ENCODE data around the gene WNK4. TPM values are rescaled to one million over a fixed set of nuclear protein-coding genes. Genes with fewer than 3 reads are reported as not detected.

The WNK4 gene
- total and polyA plus RNA-seq, 2 donors (not counting 1 experiment from before 2014, with no cell fraction given): under 0.01 to 0.35 TPM

DNA sequence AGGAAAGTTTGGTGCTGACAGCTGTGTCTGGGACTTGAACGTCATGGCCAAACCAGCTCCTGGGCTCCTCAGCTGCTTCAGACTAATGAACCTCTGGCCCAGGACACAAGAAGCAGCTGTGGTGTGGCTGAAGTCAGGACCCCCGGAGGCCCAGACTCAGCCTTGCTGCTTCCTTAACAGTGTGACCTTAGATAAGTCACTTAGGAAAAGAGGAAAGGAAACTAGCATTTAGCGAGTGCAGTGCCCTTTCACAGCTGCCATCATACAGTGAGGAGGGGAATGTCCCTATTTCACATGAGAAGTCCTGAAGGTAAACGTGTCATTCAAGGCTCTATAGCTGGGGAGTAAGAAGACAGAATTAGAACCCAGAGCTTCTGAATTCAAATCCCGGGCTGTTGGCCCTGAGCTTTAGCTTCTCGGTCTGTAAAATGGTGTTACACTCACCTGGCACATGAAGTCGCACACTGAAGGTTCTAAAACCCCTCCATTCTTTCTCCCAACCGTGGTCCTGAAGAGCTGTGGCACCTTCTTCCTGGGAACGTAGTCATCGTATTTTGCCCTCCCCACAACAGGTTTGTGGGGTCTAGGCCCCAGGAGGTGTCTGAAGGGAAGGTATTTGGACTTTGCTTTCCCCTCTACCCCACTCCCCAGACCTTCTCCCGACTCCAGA is 20.3 kb upstream of the WNK4 start:
- Histone ChIP-seq H3K79me2 (ENCODE audit: control insufficient read depth, insufficient read depth, low read length) (no peaks in the 10 kb centered on the region), H3K9me3 (ENCODE audit: control insufficient read depth, insufficient read depth, low read depth, low read length) (no peaks in the 10 kb centered on the region), H3K4me2 (ENCODE audit: extremely low read depth, insufficient read depth, low read length) (no peak overlapping the region), H4K20me1 (ENCODE audit: control insufficient read depth, extremely low read depth, insufficient read depth, low read length) (no peaks in the 10 kb centered on the region), H3K4me1 (ENCODE audit: control insufficient read depth, extremely low read depth, insufficient read depth, low read length) (no peaks in the 10 kb centered on the region), H3K4me3 (replicated peaks in 1 of 4; ENCODE audit: control extremely low read depth in 1 of 4, insufficient read depth in 1 of 4, low read depth in 3 of 4, low read length in 4 of 4) (no peak overlapping the region), H3K36me3 (ENCODE audit: control insufficient read depth, insufficient read depth, low read length) (no peaks in the 10 kb centered on the region), H3K9ac (ENCODE audit: insufficient read depth, low read length) (no peak overlapping the region), H2AFZ (ENCODE audit: low read length) (no peak overlapping the region), H3K27me3 (ENCODE audit: control insufficient read depth, insufficient read depth, low read length) (peaks cover 39% of the 10 kb centered on the region), H3K27ac (ENCODE audit: insufficient read depth, low read length) (no peak overlapping the region)
- DNase-seq (ENCODE audit: low read depth in 2 of 2): no peak
- peak; percentile 93 for TF ChIP-seq EZH2 (IDR thresholded peaks at IDR 0.05; ENCODE audit: low read length, missing control alignments)
- TF ChIP-seq, protein P1, sequence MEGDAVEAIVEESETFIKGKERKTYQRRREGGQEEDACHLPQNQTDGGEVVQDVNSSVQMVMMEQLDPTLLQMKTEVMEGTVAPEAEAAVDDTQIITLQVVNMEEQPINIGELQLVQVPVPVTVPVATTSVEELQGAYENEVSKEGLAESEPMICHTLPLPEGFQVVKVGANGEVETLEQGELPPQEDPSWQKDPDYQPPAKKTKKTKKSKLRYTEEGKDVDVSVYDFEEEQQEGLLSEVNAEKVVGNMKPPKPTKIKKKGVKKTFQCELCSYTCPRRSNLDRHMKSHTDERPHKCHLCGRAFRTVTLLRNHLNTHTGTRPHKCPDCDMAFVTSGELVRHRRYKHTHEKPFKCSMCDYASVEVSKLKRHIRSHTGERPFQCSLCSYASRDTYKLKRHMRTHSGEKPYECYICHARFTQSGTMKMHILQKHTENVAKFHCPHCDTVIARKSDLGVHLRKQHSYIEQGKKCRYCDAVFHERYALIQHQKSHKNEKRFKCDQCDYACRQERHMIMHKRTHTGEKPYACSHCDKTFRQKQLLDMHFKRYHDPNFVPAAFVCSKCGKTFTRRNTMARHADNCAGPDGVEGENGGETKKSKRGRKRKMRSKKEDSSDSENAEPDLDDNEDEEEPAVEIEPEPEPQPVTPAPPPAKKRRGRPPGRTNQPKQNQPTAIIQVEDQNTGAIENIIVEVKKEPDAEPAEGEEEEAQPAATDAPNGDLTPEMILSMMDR (conservative IDR thresholded peaks at IDR 0.05 in 1 of 2, IDR thresholded peaks at IDR 0.05 in 1 of 2; ENCODE audit: low read depth in 1 of 2, low read length in 2 of 2): no peak

DNA sequence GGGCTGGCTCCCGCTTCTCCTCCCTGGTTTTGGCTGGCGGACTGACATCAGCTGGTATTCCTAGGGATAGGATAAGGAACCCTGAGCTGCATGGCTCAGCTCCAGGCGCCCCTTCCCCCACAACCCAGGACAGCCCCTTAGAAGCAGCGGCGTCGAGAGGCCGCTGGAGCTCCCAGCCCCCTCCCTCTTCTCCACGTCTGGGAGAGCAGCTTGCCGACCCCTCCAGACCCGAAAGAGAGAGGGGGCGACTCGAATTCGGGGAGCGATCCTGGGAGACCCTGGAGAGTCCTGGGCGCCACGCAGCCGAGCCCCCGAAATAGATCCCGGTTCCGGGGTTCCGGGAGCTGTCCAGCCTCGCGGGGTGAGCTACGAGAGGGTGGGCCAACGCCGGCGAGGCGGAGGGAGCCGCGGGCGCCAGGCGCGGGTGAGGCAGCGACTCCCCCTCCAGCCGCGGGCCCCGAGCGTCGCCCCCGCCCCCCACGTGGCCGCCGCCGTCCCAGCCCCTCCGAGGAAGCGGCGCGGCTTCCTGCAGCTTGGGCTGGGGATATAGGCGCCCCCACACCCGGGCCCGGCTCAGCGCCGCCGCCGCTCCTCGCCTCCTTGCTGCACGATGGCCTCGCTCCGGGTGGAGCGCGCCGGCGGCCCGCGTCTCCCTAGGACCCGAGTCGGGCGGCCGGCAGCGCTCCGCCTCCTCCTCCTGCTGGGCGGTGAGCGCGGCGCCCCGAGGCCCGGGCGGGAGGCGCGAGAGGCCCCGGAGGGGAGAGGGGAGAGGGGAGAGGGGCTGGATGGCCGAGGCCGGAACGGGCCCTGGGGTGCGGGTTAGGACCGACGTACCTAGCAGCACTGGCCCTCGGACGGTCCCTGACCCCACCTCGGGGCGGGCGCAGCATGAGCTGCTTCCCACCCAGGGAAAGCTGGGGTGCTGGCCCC is 19.5 kb upstream of the WNK4 start, which contains the start of gene RAMP2:
TSS of gene RAMP2 (plus strand) at position 576 of the 930 bp plus-strand sequence. CDS start at position 611, 35 bp downstream.
- Histone ChIP-seq H3K36me3 (ENCODE audit: control insufficient read depth, insufficient read depth, low read length) (no peaks in the 10 kb centered on the region), H3K4me3 (replicated peaks in 1 of 4; ENCODE audit: control extremely low read depth in 1 of 4, insufficient read depth in 1 of 4, low read depth in 3 of 4, low read length in 4 of 4) (peak within 1 kb of the TSS in 2 of 4 experiments; percentile 29 to 43), H3K9me3 (ENCODE audit: control insufficient read depth, insufficient read depth, low read depth, low read length) (no peaks in the 10 kb centered on the region), H3K27ac (ENCODE audit: insufficient read depth, low read length) (no peak within 1 kb of the TSS), H3K9ac (ENCODE audit: insufficient read depth, low read length) (peak within 1 kb of the TSS; percentile 23), H4K20me1 (ENCODE audit: control insufficient read depth, extremely low read depth, insufficient read depth, low read length) (no peaks in the 10 kb centered on the region), H3K27me3 (ENCODE audit: control insufficient read depth, insufficient read depth, low read length) (peaks cover 33% of the 10 kb centered on the region), H2AFZ (ENCODE audit: low read length) (peak within 1 kb of the TSS; percentile 26), H3K4me2 (ENCODE audit: extremely low read depth, insufficient read depth, low read length) (peak within 1 kb of the TSS; percentile 59), H3K79me2 (ENCODE audit: control insufficient read depth, insufficient read depth, low read length) (no peaks in the 10 kb centered on the region), H3K4me1 (ENCODE audit: control insufficient read depth, extremely low read depth, insufficient read depth, low read length) (no peaks in the 10 kb centered on the region)
- peak; percentile 39 for TF ChIP-seq EZH2 (IDR thresholded peaks at IDR 0.05; ENCODE audit: low read length, missing control alignments)
- TF ChIP-seq, protein P1 (conservative IDR thresholded peaks at IDR 0.05 in 1 of 2, IDR thresholded peaks at IDR 0.05 in 1 of 2; ENCODE audit: low read depth in 1 of 2, low read length in 2 of 2): no peak
- peak in 1 of 2 donors; percentile 10 for DNase-seq (ENCODE audit: low read depth in 2 of 2)

DNA sequence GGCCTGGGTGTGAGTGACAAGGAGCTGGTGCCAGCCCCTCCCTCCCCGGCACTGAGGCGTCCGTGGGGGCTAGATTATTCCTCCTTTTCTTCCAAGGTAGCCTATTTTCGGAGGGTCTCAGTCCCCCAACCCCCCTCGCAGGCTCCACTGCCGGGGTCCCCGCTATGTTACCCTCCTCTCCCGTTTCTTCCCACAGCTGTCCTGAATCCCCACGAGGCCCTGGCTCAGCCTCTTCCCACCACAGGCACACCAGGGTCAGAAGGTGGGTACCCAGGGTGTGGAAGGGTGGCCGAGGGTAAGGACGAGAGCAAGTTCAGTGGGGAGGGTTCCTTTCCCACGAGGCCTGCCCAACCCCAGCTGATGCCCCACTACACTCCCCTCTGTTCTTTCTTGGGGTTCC is 18.8 kb upstream of the WNK4 start:
- H3K27ac ChIP-seq (ENCODE audit: insufficient read depth, low read length): no peak overlapping the region
- no peaks in the 10 kb centered on the region for H3K9me3 ChIP-seq (ENCODE audit: control insufficient read depth, insufficient read depth, low read depth, low read length)
- no peak for DNase-seq (ENCODE audit: low read depth in 2 of 2)
- H3K79me2 ChIP-seq (ENCODE audit: control insufficient read depth, insufficient read depth, low read length): no peaks in the 10 kb centered on the region
- H3K9ac ChIP-seq (ENCODE audit: insufficient read depth, low read length): no peak overlapping the region
- no peaks in the 10 kb centered on the region for H3K36me3 ChIP-seq (ENCODE audit: control insufficient read depth, insufficient read depth, low read length)
- no peak overlapping the region for H2AFZ ChIP-seq (ENCODE audit: low read length)
- H3K4me3 ChIP-seq (replicated peaks in 1 of 4; ENCODE audit: control extremely low read depth in 1 of 4, insufficient read depth in 1 of 4, low read depth in 3 of 4, low read length in 4 of 4): peak overlapping the region in 1 of 4 experiments; percentile 43
- no peak for TF ChIP-seq EZH2 (IDR thresholded peaks at IDR 0.05; ENCODE audit: low read length, missing control alignments)
- TF ChIP-seq, protein P1 (conservative IDR thresholded peaks at IDR 0.05 in 1 of 2, IDR thresholded peaks at IDR 0.05 in 1 of 2; ENCODE audit: low read depth in 1 of 2, low read length in 2 of 2): no peak
- peak overlapping the region; percentile 59 for H3K4me2 ChIP-seq (ENCODE audit: extremely low read depth, insufficient read depth, low read length)
- H4K20me1 ChIP-seq (ENCODE audit: control insufficient read depth, extremely low read depth, insufficient read depth, low read length): no peaks in the 10 kb centered on the region
- H3K4me1 ChIP-seq (ENCODE audit: control insufficient read depth, extremely low read depth, insufficient read depth, low read length): no peaks in the 10 kb centered on the region
- peaks cover 32% of the 10 kb centered on the region for H3K27me3 ChIP-seq (ENCODE audit: control insufficient read depth, insufficient read depth, low read length)

Measured in fibroblast of lung (primary cell).